SU-DHL-6 (cell line): Measurements from ENCODE around the gene NPC1.

Experiments used
- H2AFZ ChIP-seq: fragments of 200-600 bp; sonication (generic); 2 replicates; pipeline ENCODE4 v1.6.1; 2014; ENCODE audit warnings: low read depth, mild to moderate bottlenecking, moderate library complexity, mixed read lengths, antibody characterized with exemption, low read length; ENCODE audit not compliant: severe bottlenecking
- H3F3A ChIP-seq: fragments of 200-600 bp; shearing (Covaris generic); 2 replicates; pipeline ENCODE4 v1.6.0; 2016; ENCODE audit warnings: antibody characterized with exemption, mild to moderate bottlenecking; ENCODE audit not compliant: insufficient read depth
- H3K27ac ChIP-seq: fragments of 200-600 bp; sonication (generic); 2 replicates; pipeline ENCODE4 v1.5.1; 2016; ENCODE audit warnings: low read depth, mild to moderate bottlenecking, low read length, moderate library complexity, mixed read lengths
- H3K27me3 ChIP-seq: fragments of 200-600 bp; sonication (generic), shearing (Covaris generic); 2 replicates; pipeline ENCODE4 v1.6.0; 2014; ENCODE audit warnings: mild to moderate bottlenecking, low read length
- H3K36me3 ChIP-seq: fragments of 200-600 bp; sonication (generic); 2 replicates; pipeline ENCODE4 v1.6.1; 2014; ENCODE audit warnings: mild to moderate bottlenecking, low read length, mixed read lengths
- H3K4me2 ChIP-seq: fragments of 300-600, 200-600 bp; shearing (Covaris generic), sonication (generic); 2 replicates; pipeline ENCODE4 v1.6.0; 2014; ENCODE audit warnings: low read length, low read depth, mild to moderate bottlenecking; ENCODE audit not compliant: poor library complexity, severe bottlenecking
- H3K4me3 ChIP-seq: fragments of 200-600 bp; sonication (generic); 2 replicates; pipeline ENCODE4 v1.5.1; 2014; ENCODE audit warnings: antibody characterized with exemption, low read length, mild to moderate bottlenecking, mixed read lengths; ENCODE audit not compliant: insufficient read depth, poor library complexity, severe bottlenecking
- H3K79me2 ChIP-seq: fragments of 200-600 bp; sonication (generic); 2 replicates; pipeline ENCODE4 v1.6.1; 2014; ENCODE audit warnings: mild to moderate bottlenecking, low read length, moderate library complexity; ENCODE audit not compliant: insufficient read depth
- H3K9ac ChIP-seq: fragments of 200-600 bp; sonication (generic); 2 replicates; pipeline ENCODE4 v1.7.0; 2014; ENCODE audit warnings: mild to moderate bottlenecking, low read length
- H3K9me2 ChIP-seq: fragments of 200-600 bp; sonication (generic); replicated peaks from 2 replicates; pipeline ENCODE4 v1.6.1; 2014; ENCODE audit warnings: low read length; ENCODE audit not compliant: insufficient read depth
- H3K9me3 ChIP-seq: fragments of 200-600 bp; sonication (generic); 2 replicates; pipeline ENCODE4 v1.6.1; 2014; ENCODE audit warnings: low read length, mixed read lengths; ENCODE audit not compliant: insufficient read depth
- H4K20me1 ChIP-seq: fragments of 200-600 bp; sonication (generic); 2 replicates; pipeline ENCODE4 v1.6.1; 2014; ENCODE audit warnings: low read depth, mild to moderate bottlenecking, antibody characterized with exemption, low read length, moderate library complexity, mixed read lengths
- CTCF ChIP-seq: fragments of 200-600 bp; sonication (generic); IDR thresholded peaks from one replicate; pipeline ENCODE4 v1.5.1; 2017; ENCODE audit warnings: antibody characterized with exemption, mild to moderate bottlenecking, low read length, moderate library complexity; ENCODE audit not compliant: insufficient read depth, poor library complexity, severe bottlenecking
- EZH2phosphoT487 ChIP-seq: fragments of 200-600 bp; sonication (generic), shearing (Covaris generic); conservative IDR thresholded peaks from 2 replicates; pipeline ENCODE4 v1.6.1; 2018; ENCODE audit warnings: mild to moderate bottlenecking, antibody characterized with exemption, low read length, moderate library complexity, mixed read lengths

Gene NPC1

DNA sequence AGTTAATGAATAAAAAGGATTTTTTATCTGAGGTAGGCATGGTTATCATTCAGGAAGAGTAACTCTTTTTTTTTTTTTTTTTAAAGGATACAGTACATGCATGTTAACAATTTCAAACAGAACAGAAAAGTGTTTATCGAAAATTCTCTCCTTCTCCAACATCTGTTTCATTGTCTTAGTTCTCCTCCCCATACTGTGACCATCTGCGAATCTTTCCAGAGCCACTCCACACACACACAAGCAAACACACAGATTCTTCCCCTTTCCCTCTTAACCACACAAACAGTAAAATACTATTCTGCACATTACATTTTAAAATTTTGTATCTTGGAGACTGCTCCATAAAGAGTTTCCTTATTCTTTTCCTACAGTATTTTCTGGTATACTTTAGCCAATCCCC lies 38.0 kb downstream of the NPC1 start:
- Histone ChIP-seq H3K9me2 (no peaks in the 10 kb centered on the region), H3K27ac (no peak overlapping the region), H3K27me3 (no peaks in the 10 kb centered on the region), H3K9me3 (no peaks in the 10 kb centered on the region), H3K9ac (no peak overlapping the region), H3K36me3 (peaks cover 24% of the 10 kb centered on the region; the same call in 1 of the 2 replicates), H2AFZ (no peak overlapping the region), H3F3A (0 out of 2 replicates have a peak, but pooled peaks cover 4% of the 10 kb centered on the region), H3K79me2 (no peaks in the 10 kb centered on the region), H4K20me1 (no peaks in the 10 kb centered on the region), H3K4me2 (no peak overlapping the region), H3K4me3 (no peak overlapping the region)
- TF ChIP-seq CTCF (no peak), EZH2phosphoT487 (no peak)

GRCh38 chr18:23547846-23548245 lies 38.5 kb downstream of the NPC1 start:
- Histone ChIP-seq H3K9ac (no peak overlapping the region), H4K20me1 (no peaks in the 10 kb centered on the region), H2AFZ (no peak overlapping the region), H3K9me3 (no peaks in the 10 kb centered on the region), H3K9me2 (no peaks in the 10 kb centered on the region), H3K4me3 (no peak overlapping the region), H3K4me2 (no peak overlapping the region), H3K27me3 (no peaks in the 10 kb centered on the region), H3K27ac (no peak overlapping the region), H3F3A (0 out of 2 replicates have a peak, but pooled peaks cover 4% of the 10 kb centered on the region), H3K36me3 (peaks cover 24% of the 10 kb centered on the region; the same call in 1 of the 2 replicates), H3K79me2 (no peaks in the 10 kb centered on the region)
- TF ChIP-seq EZH2phosphoT487 = no peak
- no peak for TF ChIP-seq CTCF

DNA sequence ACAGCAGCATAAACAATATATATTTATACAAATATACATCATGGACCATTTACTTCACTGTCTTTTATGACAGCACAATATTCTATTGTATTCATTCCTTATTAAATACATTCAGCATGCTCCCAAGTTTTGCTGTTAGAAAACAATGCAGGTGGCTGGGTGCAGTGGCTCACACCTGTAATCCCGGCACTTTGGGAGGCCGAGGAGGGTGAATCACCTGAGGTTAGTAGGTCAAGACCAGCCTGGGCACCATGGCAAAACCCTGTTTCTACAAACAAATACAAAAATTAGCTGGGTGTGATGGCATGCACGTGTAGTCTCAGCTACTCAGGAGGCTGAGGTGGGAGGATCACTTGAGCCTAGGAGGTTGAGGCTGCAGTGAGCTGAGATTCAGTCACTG lies 39.0 kb downstream of the NPC1 start:
- no peaks in the 10 kb centered on the region for H3K79me2 ChIP-seq
- no peak overlapping the region for H3K9ac ChIP-seq
- H3K4me2 ChIP-seq = no peak overlapping the region
- 0 out of 2 replicates have a peak, but pooled peaks cover 4% of the 10 kb centered on the region for H3F3A ChIP-seq
- TF ChIP-seq EZH2phosphoT487 (no peak), CTCF (no peak)
- H3K9me2 ChIP-seq = no peaks in the 10 kb centered on the region
- no peaks in the 10 kb centered on the region for H3K27me3 ChIP-seq
- H4K20me1 ChIP-seq = no peaks in the 10 kb centered on the region
- H3K36me3 ChIP-seq = peaks cover 27% of the 10 kb centered on the region; the same call in 1 of the 2 replicates
- no peak overlapping the region for H2AFZ ChIP-seq
- no peak overlapping the region for H3K4me3 ChIP-seq
- H3K9me3 ChIP-seq = no peaks in the 10 kb centered on the region
- H3K27ac ChIP-seq = no peak overlapping the region
